ENCODE results near the gene CCDC34.

CCDC34 gene

GRCh38 chr11:27409742-27410141 lies 46.7 kb upstream of the CCDC34 start:
- H2AFZ ChIP-seq = no peak overlapping the region
- no peak overlapping the region for H3K4me2 ChIP-seq (ENCODE audit: low read length)
- H3K27ac ChIP-seq = no peak overlapping the region
- H3K4me3 ChIP-seq (ENCODE audit: low read depth, low read length) = no peak overlapping the region
- no peak for TF ChIP-seq CTCF (IDR thresholded peaks at IDR 0.05)
- H3K9ac ChIP-seq = no peak overlapping the region
- H3K79me2 ChIP-seq = no peaks in the 10 kb centered on the region
- H3K9me3 ChIP-seq (ENCODE audit: control insufficient read depth, low read length) = no peaks in the 10 kb centered on the region
- no peaks in the 10 kb centered on the region for H3K4me1 ChIP-seq
- no peaks in the 10 kb centered on the region for H3K36me3 ChIP-seq (ENCODE audit: control insufficient read depth, insufficient read depth, low read length)
- H3K27me3 ChIP-seq (ENCODE audit: control insufficient read depth, insufficient read depth, low read length) = no peaks in the 10 kb centered on the region

GRCh38 chr11:27409049-27409448 lies 46.0 kb upstream of the CCDC34 start:
- no peak overlapping the region for H3K9ac ChIP-seq
- no peak overlapping the region for H3K27ac ChIP-seq
- no peaks in the 10 kb centered on the region for H3K9me3 ChIP-seq (ENCODE audit: control insufficient read depth, low read length)

GRCh38 chr11:27408246-27408800 lies 45.3 kb upstream of the CCDC34 start:
- H3K4me1 ChIP-seq = no peaks in the 10 kb centered on the region
- no peaks in the 10 kb centered on the region for H3K79me2 ChIP-seq
- no peaks in the 10 kb centered on the region for H3K36me3 ChIP-seq (ENCODE audit: control insufficient read depth, insufficient read depth, low read length)
- H3K9ac ChIP-seq = no peak overlapping the region
- no peak overlapping the region for H3K27ac ChIP-seq
- H3K9me3 ChIP-seq (ENCODE audit: control insufficient read depth, low read length) = no peaks in the 10 kb centered on the region
- TF ChIP-seq CTCF (IDR thresholded peaks at IDR 0.05) = no peak
- H3K4me3 ChIP-seq (ENCODE audit: low read depth, low read length) = no peak overlapping the region
- H2AFZ ChIP-seq = no peak overlapping the region
- H3K27me3 ChIP-seq (ENCODE audit: control insufficient read depth, insufficient read depth, low read length) = no peaks in the 10 kb centered on the region
- no peak overlapping the region for H3K4me2 ChIP-seq (ENCODE audit: low read length)

More at GRCh38 chr11:27409049-27409448, 46.0 kb upstream of the CCDC34 start:
- Histone ChIP-seq H3K79me2 (no peaks in the 10 kb centered on the region), H3K4me3 (ENCODE audit: low read depth, low read length) (no peak overlapping the region), H3K4me1 (no peaks in the 10 kb centered on the region), H3K4me2 (ENCODE audit: low read length) (no peak overlapping the region), H3K27me3 (ENCODE audit: control insufficient read depth, insufficient read depth, low read length) (no peaks in the 10 kb centered on the region), H2AFZ (no peak overlapping the region), H3K36me3 (ENCODE audit: control insufficient read depth, insufficient read depth, low read length) (no peaks in the 10 kb centered on the region)
- no peak for TF ChIP-seq CTCF (IDR thresholded peaks at IDR 0.05)

GRCh38 chr11:27406498-27407354 lies 43.7 kb upstream of the CCDC34 start:
- H3K27ac ChIP-seq = no peak overlapping the region
- H3K4me1 ChIP-seq = no peaks in the 10 kb centered on the region
- no peak overlapping the region for H3K9ac ChIP-seq
- H3K36me3 ChIP-seq (ENCODE audit: control insufficient read depth, insufficient read depth, low read length) = no peaks in the 10 kb centered on the region
- no peak for TF ChIP-seq CTCF (IDR thresholded peaks at IDR 0.05)
- no peaks in the 10 kb centered on the region for H3K79me2 ChIP-seq
- no peak overlapping the region for H3K4me2 ChIP-seq (ENCODE audit: low read length)
- H3K27me3 ChIP-seq (ENCODE audit: control insufficient read depth, insufficient read depth, low read length) = no peaks in the 10 kb centered on the region
- H2AFZ ChIP-seq = no peak overlapping the region
- H3K9me3 ChIP-seq (ENCODE audit: control insufficient read depth, low read length) = no peaks in the 10 kb centered on the region
- no peak overlapping the region for H3K4me3 ChIP-seq (ENCODE audit: low read depth, low read length)

All from parathyroid adenoma (tissue), 2 donors.